ENCODE results near the gene ZBTB24. TPM values are rescaled to one million over a fixed set of nuclear protein-coding genes. Genes with fewer than 3 reads are reported as not detected.

The ZBTB24 gene
- polyA plus RNA-seq, 2 of the 4 experiments (the other 2 are of a cell fraction): 4.5 to 5.4 TPM

GRCh38 chr6:109473120-109473519 lies 9.9 kb downstream of the ZBTB24 start:
- peaks cover 8% of the 10 kb centered on the region; the same call in 1 of the 3 replicates for H3K4me1 ChIP-seq
- FAIRE-seq (no peak), ATAC-seq (no peak), DNase-seq (ENCODE audit: low read depth in 1 of 2, low spot score in 1 of 2) (no peak)
- H3K27ac ChIP-seq: no peak overlapping the region
- ChIA-PET CTCF (no interaction called here), POLR2A (no interaction called here)
- no peaks in the 10 kb centered on the region for H3K9me3 ChIP-seq
- no peak overlapping the region for H3K4me3 ChIP-seq
- TF ChIP-seq USF2 (IDR thresholded peaks at IDR 0.05) (no peak), EP300 (IDR thresholded peaks at IDR 0.05) (no peak), HOXB13 (CRISPR knock-in tag; IDR thresholded peaks at IDR 0.05; ENCODE audit: low read depth) (no peak), CHD2 (IDR thresholded peaks at IDR 0.05; ENCODE audit: low read length, partially characterized antibody) (no peak), TP53 (CRISPR knock-in tag; IDR thresholded peaks at IDR 0.05) (no peak)
- H3K4me2 ChIP-seq: no peak overlapping the region
- 88% methylated on average over 3 of the region's 3 CpGs for WGBS (ENCODE audit: missing lambda C conversion rate)

- FAIRE-seq: no peak
- no peak for TF ChIP-seq E2F6 (IDR thresholded peaks at IDR 0.05; ENCODE audit: borderline replicate concordance, low read depth)
- TF ChIP-seq PHF8 (IDR thresholded peaks at IDR 0.05; ENCODE audit: borderline replicate concordance, low read depth): no peak
- TF ChIP-seq CHD2 (IDR thresholded peaks at IDR 0.05; ENCODE audit: low read length, partially characterized antibody): no peak
- no peak for TF ChIP-seq MYC (IDR thresholded peaks at IDR 0.05; ENCODE audit: borderline replicate concordance, low read length)
- no peak for TF ChIP-seq HOXB13 (CRISPR knock-in tag; IDR thresholded peaks at IDR 0.05; ENCODE audit: low read depth)
- Histone ChIP-seq H3K27ac (no peak overlapping the region), H3K4me1 (peaks cover under 1% of the 10 kb centered on the region; the same call in 1 of the 3 replicates), H3K4me3 (no peak overlapping the region), H3K9me3 (no peaks in the 10 kb centered on the region), H3K4me2 (no peak overlapping the region)
- ChIA-PET POLR2A (no interaction called here), CTCF (no interaction called here)
- WGBS (ENCODE audit: missing lambda C conversion rate): 95% methylated on average over 9 of the region's 9 CpGs
- no peak for ATAC-seq
- DNase-seq (ENCODE audit: low read depth in 1 of 2, low spot score in 1 of 2): no peak
These were observed 10.7 kb downstream of the ZBTB24 start for GRCh38 chr6:109472132-109472995.

DNA sequence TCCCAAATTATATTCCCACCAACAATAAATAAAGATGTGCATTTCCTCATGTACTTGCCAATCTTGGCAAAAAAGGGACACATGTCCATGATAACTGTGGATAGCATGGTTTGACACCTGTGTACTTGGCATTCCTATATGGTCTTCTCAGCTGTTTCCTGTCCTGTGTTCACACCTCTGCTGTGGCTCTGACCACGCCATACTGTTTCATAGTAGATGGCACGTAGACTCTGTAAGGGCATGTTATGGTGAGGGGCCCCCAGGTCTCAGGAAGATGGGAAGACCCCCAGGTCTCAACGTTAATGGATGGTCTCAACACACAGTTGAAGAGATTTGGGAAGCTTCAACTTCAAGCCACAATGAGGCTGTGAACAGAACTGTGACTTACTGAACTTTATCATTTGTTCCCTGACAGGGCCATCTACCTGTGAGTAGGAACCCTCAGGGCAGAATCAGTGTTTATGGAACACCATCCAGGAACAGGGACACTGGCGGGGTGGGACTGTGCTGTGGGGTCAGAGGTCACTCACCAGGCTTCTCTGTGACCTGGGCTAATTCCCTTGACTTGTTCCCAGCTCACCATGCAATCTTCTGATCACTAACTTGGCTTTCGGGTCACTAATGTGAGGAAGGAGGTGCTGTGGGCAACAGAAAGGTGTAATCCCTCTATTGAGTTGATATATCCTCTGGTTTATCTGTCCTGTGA lies 11.8 kb downstream of the ZBTB24 start:
- FAIRE-seq (no peak), ATAC-seq (no peak), DNase-seq (ENCODE audit: low read depth in 1 of 2, low spot score in 1 of 2) (no peak)
- no peak overlapping the region for H3K27ac ChIP-seq
- no peaks in the 10 kb centered on the region for H3K9me3 ChIP-seq
- no peaks in the 10 kb centered on the region for H3K4me1 ChIP-seq
- H3K4me3 ChIP-seq: no peak overlapping the region
- no peak for TF ChIP-seq PHF8 (IDR thresholded peaks at IDR 0.05; ENCODE audit: borderline replicate concordance, low read depth)
- TF ChIP-seq TFCP2L1 (CRISPR knock-in tag; IDR thresholded peaks at IDR 0.05): no peak
- TF ChIP-seq POLR2AphosphoS2 (conservative IDR thresholded peaks at IDR 0.05; ENCODE audit: low read length): no peak
- TF ChIP-seq SMC3 (IDR thresholded peaks at IDR 0.05): no peak
- no peak for TF ChIP-seq MAX (IDR thresholded peaks at IDR 0.05)
- TF ChIP-seq CHD4 (IDR thresholded peaks at IDR 0.05; ENCODE audit: borderline replicate concordance): no peak
- no peak for TF ChIP-seq FOSL2 (IDR thresholded peaks at IDR 0.05)
- TF ChIP-seq FOSL2 (CRISPR knock-in tag; IDR thresholded peaks at IDR 0.05): no peak
- no peak for TF ChIP-seq HDAC2 (IDR thresholded peaks at IDR 0.05)
- TF ChIP-seq, protein P1, sequence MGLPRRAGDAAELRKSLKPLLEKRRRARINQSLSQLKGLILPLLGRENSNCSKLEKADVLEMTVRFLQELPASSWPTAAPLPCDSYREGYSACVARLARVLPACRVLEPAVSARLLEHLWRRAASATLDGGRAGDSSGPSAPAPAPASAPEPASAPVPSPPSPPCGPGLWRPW (IDR thresholded peaks at IDR 0.05): no peak
- no peak for TF ChIP-seq CBX2 (IDR thresholded peaks at IDR 0.05; ENCODE audit: borderline replicate concordance, low read depth)
- no peak for TF ChIP-seq MAFK (IDR thresholded peaks at IDR 0.05; ENCODE audit: partially characterized antibody)
- no peak for TF ChIP-seq BCL3 (IDR thresholded peaks at IDR 0.05)
- TF ChIP-seq MAZ (IDR thresholded peaks at IDR 0.05; ENCODE audit: borderline replicate concordance, low read depth, low read length): no peak
- TF ChIP-seq JUNB (IDR thresholded peaks at IDR 0.05): no peak
- TF ChIP-seq NFE2L2 (conservative IDR thresholded peaks at IDR 0.05; ENCODE audit: low read length): no peak
- TF ChIP-seq EP300 (IDR thresholded peaks at IDR 0.05): no peak
- TF ChIP-seq FOSB (CRISPR knock-in tag; IDR thresholded peaks at IDR 0.05): no peak
- TF ChIP-seq CBX8 (IDR thresholded peaks at IDR 0.05): no peak
- TF ChIP-seq HOXB13 (CRISPR knock-in tag; IDR thresholded peaks at IDR 0.05; ENCODE audit: low read depth): no peak
- TF ChIP-seq, protein P2, sequence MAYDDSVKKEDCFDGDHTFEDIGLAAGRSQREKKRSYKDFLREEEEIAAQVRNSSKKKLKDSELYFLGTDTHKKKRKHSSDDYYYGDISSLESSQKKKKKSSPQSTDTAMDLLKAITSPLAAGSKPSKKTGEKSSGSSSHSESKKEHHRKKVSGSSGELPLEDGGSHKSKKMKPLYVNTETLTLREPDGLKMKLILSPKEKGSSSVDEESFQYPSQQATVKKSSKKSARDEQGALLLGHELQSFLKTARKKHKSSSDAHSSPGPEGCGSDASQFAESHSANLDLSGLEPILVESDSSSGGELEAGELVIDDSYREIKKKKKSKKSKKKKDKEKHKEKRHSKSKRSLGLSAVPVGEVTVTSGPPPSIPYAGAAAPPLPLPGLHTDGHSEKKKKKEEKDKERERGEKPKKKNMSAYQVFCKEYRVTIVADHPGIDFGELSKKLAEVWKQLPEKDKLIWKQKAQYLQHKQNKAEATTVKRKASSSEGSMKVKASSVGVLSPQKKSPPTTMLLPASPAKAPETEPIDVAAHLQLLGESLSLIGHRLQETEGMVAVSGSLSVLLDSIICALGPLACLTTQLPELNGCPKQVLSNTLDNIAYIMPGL (CRISPR knock-in tag; IDR thresholded peaks at IDR 0.05; ENCODE audit: borderline replicate concordance): no peak
- CTCF ChIA-PET: no interaction called here
- POLR2A ChIA-PET: no interaction called here
- H3K4me2 ChIP-seq: no peak overlapping the region
- 97% methylated on average over 5 of the region's 5 CpGs for WGBS (ENCODE audit: missing lambda C conversion rate)

Measured in A549 (cell line).